ENCODE data around the gene ZNF668.
A peak's percentile ranks its signal among the peaks of the same experiment; 100 is the strongest.
"Not testable (repeated sequence)": the region's sequence is repeated elsewhere in the genome, so short reads cannot be mapped to it uniquely, and the experiment has no call there.

Gene ZNF668

DNA sequence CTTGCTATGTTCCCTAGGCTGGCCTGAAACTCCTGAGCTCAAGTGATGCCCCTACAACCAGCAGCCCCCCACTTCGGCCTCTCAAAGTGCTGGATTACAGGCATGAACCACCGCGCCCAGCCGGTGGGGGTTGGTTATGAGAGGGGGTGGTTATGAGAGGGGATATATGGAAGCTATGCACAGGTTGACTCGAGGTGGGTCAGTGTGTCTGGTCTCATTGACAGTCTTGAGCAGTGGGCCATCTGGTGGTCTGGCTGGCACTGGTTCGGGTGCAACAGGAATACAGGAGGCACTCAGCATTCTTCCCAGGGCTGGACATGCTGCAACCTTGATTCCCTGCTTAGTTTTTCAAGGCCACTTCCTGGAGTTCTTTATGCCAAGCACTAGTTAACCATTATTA is 58.0 kb downstream of the ZNF668 start:
- Histone ChIP-seq H2BK5ac (ENCODE audit: low read length) (no peak overlapping the region), H2BK120ac (ENCODE audit: low read depth, low read length) (no peak overlapping the region), H3K9me3 (replicated peaks in 1 of 2; ENCODE audit: control insufficient read depth in 2 of 2, insufficient read depth in 1 of 2, low read depth in 1 of 2, low read length in 2 of 2) (no peaks in the 10 kb centered on the region), H2BK12ac (ENCODE audit: low read length) (no peak overlapping the region), H3K4me1 (ENCODE audit: control insufficient read depth in 2 of 2, insufficient read depth in 1 of 2, low read depth in 1 of 2, low read length in 2 of 2) (peaks cover 0 to 1% of the 10 kb centered on the region in 2 donors), H3K23ac (ENCODE audit: low read depth, low read length, poor library complexity) (no peak overlapping the region), H3K36me3 (replicated peaks in 1 of 2; ENCODE audit: control insufficient read depth in 2 of 2, insufficient read depth in 2 of 2, low read length in 2 of 2) (no peaks in the 10 kb centered on the region), H3K4me2 (ENCODE audit: insufficient read depth, low read length, poor library complexity, severe bottlenecking) (no peak overlapping the region), H3K79me1 (ENCODE audit: low read depth, low read length) (no peaks in the 10 kb centered on the region), H3K27ac (replicated peaks; ENCODE audit: low read length) (no peak overlapping the region), H2AFZ (ENCODE audit: low read length) (peak overlapping the region; percentile 4), H3K9ac (ENCODE audit: low read depth, low read length, poor library complexity) (no peak overlapping the region), H4K91ac (ENCODE audit: low read depth, low read length, poor library complexity) (no peak overlapping the region), H3K14ac (ENCODE audit: low read length) (no peak overlapping the region), H4K8ac (ENCODE audit: low read depth, low read length) (no peak overlapping the region), H3K4me3 (ENCODE audit: low read length in 2 of 2) (no peak overlapping the region), H3K4ac (ENCODE audit: low read length) (no peak overlapping the region), H2BK15ac (ENCODE audit: low read length) (no peak overlapping the region), H3K18ac (ENCODE audit: low read length) (no peak overlapping the region), H3K27me3 (ENCODE audit: control insufficient read depth in 3 of 3, insufficient read depth in 3 of 3, low read depth in 1 of 3, low read length in 3 of 3) (peaks cover 0 to 3% (median 3%) of the 10 kb centered on the region in 3 experiments), H2AK5ac (ENCODE audit: low read depth, low read length) (no peak overlapping the region)
- no peak for DNase-seq (ENCODE audit: low spot score)
- WGBS, 2 donors (ENCODE audit: extremely low coverage in 2 of 2, insufficient read length in 2 of 2, insufficient replicate concordance in 1 of 2), result no CpG with 5 or more reads among the region's 6 CpGs

DNA sequence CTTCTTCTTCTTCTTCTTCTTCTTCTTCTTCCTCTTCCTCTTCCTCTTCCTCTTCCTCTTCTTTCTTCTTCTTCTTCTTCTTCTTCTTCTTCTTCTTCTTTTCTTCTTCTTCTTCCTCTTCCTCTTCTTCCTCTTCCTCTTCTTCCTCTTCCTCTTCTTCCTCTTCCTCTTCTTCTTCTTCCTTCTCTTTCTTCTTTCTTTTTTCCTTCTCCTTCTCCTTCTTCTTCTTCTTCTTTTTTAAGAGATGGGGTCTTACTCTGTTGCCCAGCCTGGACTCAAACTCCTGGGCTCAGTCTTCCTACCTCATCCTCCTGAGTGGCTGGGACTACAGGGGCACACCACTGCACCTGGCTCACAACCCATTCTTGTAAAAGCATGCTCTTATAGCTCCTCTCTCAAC is 60.7 kb downstream of the ZNF668 start:
- not testable (repeated sequence) for H3K4me2 ChIP-seq (ENCODE audit: insufficient read depth, low read length, poor library complexity, severe bottlenecking)

DNA sequence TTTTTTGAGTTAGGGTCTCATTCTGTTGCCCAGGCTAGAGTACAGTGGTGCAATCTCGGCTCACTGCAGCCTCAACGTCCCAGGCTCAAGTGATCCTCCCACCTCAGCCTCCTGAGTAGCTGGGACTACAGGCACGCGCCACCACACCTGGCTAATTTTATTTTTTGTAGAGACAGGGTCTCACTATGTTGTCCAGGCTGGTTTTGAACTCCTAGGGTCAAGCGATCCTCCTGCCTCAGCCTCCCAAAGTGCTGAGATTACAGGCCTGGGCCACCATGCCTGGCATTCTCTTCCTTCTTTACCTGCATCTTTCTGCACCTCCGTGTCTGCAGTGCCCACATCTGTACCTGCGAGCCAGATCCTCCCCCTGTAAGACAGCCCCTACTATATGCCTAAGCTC is 62.2 kb downstream of the ZNF668 start:
- not testable (repeated sequence) for H4K91ac ChIP-seq (ENCODE audit: low read depth, low read length, poor library complexity); H3K4ac ChIP-seq (ENCODE audit: low read length); DNase-seq (ENCODE audit: low spot score); H2AFZ ChIP-seq (ENCODE audit: low read length); H4K8ac ChIP-seq (ENCODE audit: low read depth, low read length); H3K27ac ChIP-seq (replicated peaks; ENCODE audit: low read length); H3K27me3 ChIP-seq (ENCODE audit: control insufficient read depth in 3 of 3, insufficient read depth in 3 of 3, low read depth in 1 of 3, low read length in 3 of 3); H2AK5ac ChIP-seq (ENCODE audit: low read depth, low read length); H3K9me3 ChIP-seq (replicated peaks in 1 of 2; ENCODE audit: control insufficient read depth in 2 of 2, insufficient read depth in 1 of 2, low read depth in 1 of 2, low read length in 2 of 2); H2BK120ac ChIP-seq (ENCODE audit: low read depth, low read length); H3K36me3 ChIP-seq (replicated peaks in 1 of 2; ENCODE audit: control insufficient read depth in 2 of 2, insufficient read depth in 2 of 2, low read length in 2 of 2); H3K23ac ChIP-seq (ENCODE audit: low read depth, low read length, poor library complexity); H3K4me1 ChIP-seq (ENCODE audit: control insufficient read depth in 2 of 2, insufficient read depth in 1 of 2, low read depth in 1 of 2, low read length in 2 of 2); H3K4me3 ChIP-seq (ENCODE audit: low read length in 2 of 2); H2BK12ac ChIP-seq (ENCODE audit: low read length); H3K9ac ChIP-seq (ENCODE audit: low read depth, low read length, poor library complexity); H3K4me2 ChIP-seq (ENCODE audit: insufficient read depth, low read length, poor library complexity, severe bottlenecking); H3K79me1 ChIP-seq (ENCODE audit: low read depth, low read length); H3K18ac ChIP-seq (ENCODE audit: low read length); H3K14ac ChIP-seq (ENCODE audit: low read length); H2BK5ac ChIP-seq (ENCODE audit: low read length)
- peak overlapping the region; percentile 19 for H2BK15ac ChIP-seq (ENCODE audit: low read length)
- WGBS, 2 donors (ENCODE audit: extremely low coverage in 2 of 2, insufficient read length in 2 of 2, insufficient replicate concordance in 1 of 2), result no CpG with 5 or more reads among the region's 7 CpGs

More for the DNA sequence above, 60.7 kb downstream of the ZNF668 start:
- H3K36me3 ChIP-seq (replicated peaks in 1 of 2; ENCODE audit: control insufficient read depth in 2 of 2, insufficient read depth in 2 of 2, low read length in 2 of 2); H3K4ac ChIP-seq (ENCODE audit: low read length); H2BK12ac ChIP-seq (ENCODE audit: low read length); H3K4me3 ChIP-seq (ENCODE audit: low read length in 2 of 2); H2BK120ac ChIP-seq (ENCODE audit: low read depth, low read length); H3K23ac ChIP-seq (ENCODE audit: low read depth, low read length, poor library complexity); DNase-seq (ENCODE audit: low spot score); H4K91ac ChIP-seq (ENCODE audit: low read depth, low read length, poor library complexity); H3K18ac ChIP-seq (ENCODE audit: low read length); H4K8ac ChIP-seq (ENCODE audit: low read depth, low read length); H3K14ac ChIP-seq (ENCODE audit: low read length); H3K9ac ChIP-seq (ENCODE audit: low read depth, low read length, poor library complexity); H3K79me1 ChIP-seq (ENCODE audit: low read depth, low read length); H2BK5ac ChIP-seq (ENCODE audit: low read length); H3K9me3 ChIP-seq (replicated peaks in 1 of 2; ENCODE audit: control insufficient read depth in 2 of 2, insufficient read depth in 1 of 2, low read depth in 1 of 2, low read length in 2 of 2); H2BK15ac ChIP-seq (ENCODE audit: low read length); H2AFZ ChIP-seq (ENCODE audit: low read length); H3K4me1 ChIP-seq (ENCODE audit: control insufficient read depth in 2 of 2, insufficient read depth in 1 of 2, low read depth in 1 of 2, low read length in 2 of 2); H3K27ac ChIP-seq (replicated peaks; ENCODE audit: low read length); H2AK5ac ChIP-seq (ENCODE audit: low read depth, low read length); H3K27me3 ChIP-seq (ENCODE audit: control insufficient read depth in 3 of 3, insufficient read depth in 3 of 3, low read depth in 1 of 3, low read length in 3 of 3): not testable (repeated sequence)

All from neuronal stem cell (in vitro differentiated cells).